ENCODE results near the gene IL17RA.

DNA sequence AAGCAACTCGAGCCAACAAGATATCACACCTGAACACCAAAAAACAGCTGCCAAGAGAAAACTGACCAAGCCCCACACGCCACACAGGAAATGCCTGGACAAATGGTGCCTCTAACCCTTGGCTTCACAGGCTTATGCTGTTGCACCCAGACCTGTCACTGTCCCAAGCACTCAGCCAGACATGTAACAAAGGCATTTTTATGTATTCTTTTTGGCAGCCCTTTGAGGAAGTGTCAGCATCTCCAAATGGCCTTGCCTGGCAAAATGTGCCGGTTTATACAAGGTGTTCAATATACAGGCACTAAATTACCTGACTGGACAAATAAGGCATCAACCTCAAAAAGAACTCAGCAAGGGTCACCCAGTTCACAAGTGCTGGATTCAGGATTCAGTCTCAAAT, 68.2 kb downstream of the IL17RA start:
- TF ChIP-seq CTCF (IDR thresholded peaks at IDR 0.05) (no peak), POLR2AphosphoS5 (IDR thresholded peaks at IDR 0.05) (peak in 1 of 3 donors; percentile 16)
